ENCODE results near the gene HPN.
"Not testable (repeated sequence)": the region's sequence is repeated elsewhere in the genome, so short reads cannot be mapped to it uniquely, and the experiment has no call there.

HPN gene

DNA sequence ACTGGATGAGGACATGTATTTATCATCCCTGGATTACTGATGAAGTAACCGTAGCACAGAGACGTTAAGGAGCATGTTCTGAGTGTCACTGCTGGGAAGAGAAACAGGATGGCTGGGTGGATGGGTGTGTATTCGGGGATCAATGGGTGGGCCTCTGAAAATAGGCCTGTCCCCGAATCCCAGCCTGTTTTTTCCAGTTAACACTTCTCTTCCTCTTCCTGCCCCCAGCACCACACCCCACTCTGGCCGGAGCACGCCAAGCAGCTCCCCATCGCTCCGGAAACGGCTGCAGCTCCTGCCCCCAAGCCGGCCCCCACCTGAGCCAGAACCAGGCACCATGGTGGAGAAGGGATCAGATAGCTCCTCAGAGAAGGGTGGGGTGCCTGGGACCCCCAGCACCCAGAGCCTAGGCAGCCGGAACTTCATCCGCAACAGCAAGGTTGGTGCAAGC, 32.6 kb upstream of the HPN start:
- no peak for DNase-seq (ENCODE audit: low read depth in 2 of 3, low spot score in 1 of 3)

- DNase-seq (ENCODE audit: low read depth in 2 of 3, low spot score in 1 of 3) = no peak
Observed at GRCh38 chr19:35009424-35010415, 31.8 kb upstream of the HPN start.

- DNase-seq (ENCODE audit: low read depth in 2 of 3, low spot score in 1 of 3) = no peak
Observed at GRCh38 chr19:35011091-35011689, 30.3 kb upstream of the HPN start.

- DNase-seq (ENCODE audit: low read depth in 2 of 3, low spot score in 1 of 3) = no peak
Observed at GRCh38 chr19:35011737-35012682, 29.5 kb upstream of the HPN start.

GRCh38 chr19:35013041-35013819, 28.3 kb upstream of the HPN start:
- DNase-seq (ENCODE audit: low read depth in 2 of 3, low spot score in 1 of 3) = peak; percentile 64 to 86 (median 76)

GRCh38 chr19:35013820-35014754, 27.4 kb upstream of the HPN start:
- no peak for DNase-seq (ENCODE audit: low read depth in 2 of 3, low spot score in 1 of 3)

DNA sequence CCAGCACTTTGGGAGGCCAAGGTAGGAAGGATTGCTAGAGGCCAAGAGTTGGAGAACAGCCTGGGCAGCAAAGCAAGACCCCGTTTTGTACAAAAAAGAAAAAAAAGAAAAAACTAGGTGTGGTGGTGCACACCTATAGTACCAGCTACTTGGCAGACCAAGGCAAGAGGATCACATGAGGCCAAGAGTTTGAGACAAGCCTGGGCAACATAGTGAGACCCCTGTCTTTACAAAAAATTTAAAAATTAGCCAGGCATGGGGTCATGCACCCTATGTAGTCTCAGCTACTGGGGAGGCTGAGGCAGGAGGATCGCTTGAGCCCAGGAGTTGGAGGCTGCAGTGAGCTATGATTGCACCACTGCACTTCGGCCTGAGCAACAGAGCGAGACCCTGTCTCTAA, 26.7 kb upstream of the HPN start:
- not testable (repeated sequence) for DNase-seq (ENCODE audit: low read depth in 2 of 3, low spot score in 1 of 3)

DNA sequence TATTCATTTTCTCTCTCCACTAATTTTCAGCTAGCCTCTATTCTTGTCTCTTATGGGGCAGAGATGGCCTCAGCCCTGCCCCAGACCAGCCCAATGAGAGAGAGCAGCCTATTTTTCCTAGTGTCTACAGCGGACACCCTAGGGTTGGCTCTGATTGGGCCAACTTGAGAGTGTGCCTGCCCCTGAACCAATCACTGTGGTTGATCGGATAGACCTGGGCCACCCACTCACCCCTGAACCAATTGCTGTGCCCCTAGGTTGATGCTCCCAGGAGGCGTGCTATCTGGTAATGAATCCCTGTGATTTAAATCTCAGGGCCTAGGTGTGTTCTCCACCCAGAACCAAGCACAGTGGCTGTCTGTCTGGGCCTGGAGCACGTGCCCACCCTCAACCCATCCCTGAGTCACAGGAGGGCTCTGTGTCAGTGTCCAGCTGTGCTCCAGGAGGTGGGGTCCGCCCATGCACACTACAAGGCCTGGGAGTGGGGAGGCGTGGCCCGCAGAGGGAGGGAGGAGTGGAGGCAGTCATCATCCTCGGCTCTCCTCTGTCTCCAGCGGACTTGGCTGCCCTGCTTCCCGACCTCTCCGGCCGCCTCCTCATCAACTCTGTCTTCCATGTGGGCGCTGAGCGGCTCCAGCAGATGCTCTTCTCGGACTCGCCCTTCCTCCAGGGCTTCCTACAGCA, 26.1 kb upstream of the HPN start:
- DNase-seq (ENCODE audit: low read depth in 2 of 3, low spot score in 1 of 3) = no peak

DNA sequence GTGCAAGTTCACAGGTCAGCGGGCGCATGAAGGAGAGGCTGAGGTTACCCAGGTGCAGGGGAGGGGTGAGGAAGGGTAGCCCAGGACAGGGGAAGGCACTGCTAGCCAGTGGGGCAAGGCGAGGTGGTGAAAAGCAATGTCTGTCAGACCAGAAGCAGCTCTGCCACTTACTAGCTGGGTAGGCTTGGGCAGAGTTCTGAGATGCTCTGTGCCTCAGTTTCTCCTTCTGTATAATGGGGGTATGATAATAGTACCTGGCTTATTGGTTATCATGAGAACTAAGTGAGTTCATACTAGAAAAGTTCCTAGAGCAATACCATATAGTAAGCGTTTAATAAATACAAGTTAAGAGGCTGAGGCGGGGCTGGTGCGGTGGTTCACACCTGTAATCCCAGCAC, 25.6 kb upstream of the HPN start:
- no peak for DNase-seq (ENCODE audit: low read depth in 2 of 3, low spot score in 1 of 3)

- DNase-seq (ENCODE audit: low read depth in 2 of 3, low spot score in 1 of 3) = no peak
Observed at GRCh38 chr19:35017507-35017906, 24.0 kb upstream of the HPN start.

DNA sequence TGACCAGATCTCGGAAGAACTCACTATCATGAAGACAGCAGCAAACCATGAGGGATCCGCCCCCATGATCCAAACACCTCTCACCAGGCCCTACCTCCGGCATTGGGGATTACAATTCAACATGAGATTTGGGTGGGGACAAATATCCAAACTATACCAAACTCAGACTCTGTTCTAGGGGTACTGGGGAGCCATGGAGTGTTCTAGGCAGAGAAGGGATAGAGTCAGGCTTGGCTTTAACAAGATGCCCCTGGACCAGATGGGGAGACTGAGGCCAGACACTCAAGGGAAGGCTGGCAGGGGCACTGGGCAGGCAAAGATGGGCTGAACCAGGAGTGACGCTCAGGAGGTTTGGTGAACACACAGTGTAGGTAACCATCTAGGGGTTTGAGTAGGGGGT, 23.1 kb upstream of the HPN start:
- DNase-seq (ENCODE audit: low read depth in 2 of 3, low spot score in 1 of 3) = no peak

GRCh38 chr19:35019144-35019543, 22.4 kb upstream of the HPN start:
- no peak for DNase-seq (ENCODE audit: low read depth in 2 of 3, low spot score in 1 of 3)

- DNase-seq (ENCODE audit: low read depth in 2 of 3, low spot score in 1 of 3) = no peak
Observed at GRCh38 chr19:35021016-35021415, 20.5 kb upstream of the HPN start.

DNA sequence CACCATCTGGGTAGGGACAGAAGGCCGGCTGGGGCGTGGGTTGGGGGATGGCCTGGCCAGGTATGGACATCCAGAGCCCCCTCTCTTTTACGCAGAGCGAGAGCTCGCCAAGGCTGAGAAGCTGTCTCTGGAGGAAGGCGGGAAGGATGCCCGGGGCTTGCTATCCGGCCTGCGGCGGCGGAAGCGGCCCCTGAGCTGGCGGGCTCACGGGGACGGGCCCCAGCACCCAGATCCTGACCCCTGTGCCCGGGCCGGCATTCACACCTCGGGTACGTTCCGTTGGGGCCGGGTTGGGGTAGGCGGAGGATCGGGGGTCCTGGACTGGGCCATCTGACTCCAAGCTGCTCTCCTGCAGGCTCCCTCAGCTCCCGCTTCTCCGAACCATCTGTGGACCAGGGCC, 19.9 kb upstream of the HPN start:
- DNase-seq (ENCODE audit: low read depth in 2 of 3, low spot score in 1 of 3) = no peak

GRCh38 chr19:35022460-35022859, 19.1 kb upstream of the HPN start:
- DNase-seq (ENCODE audit: low read depth in 2 of 3, low spot score in 1 of 3) = no peak

DNA sequence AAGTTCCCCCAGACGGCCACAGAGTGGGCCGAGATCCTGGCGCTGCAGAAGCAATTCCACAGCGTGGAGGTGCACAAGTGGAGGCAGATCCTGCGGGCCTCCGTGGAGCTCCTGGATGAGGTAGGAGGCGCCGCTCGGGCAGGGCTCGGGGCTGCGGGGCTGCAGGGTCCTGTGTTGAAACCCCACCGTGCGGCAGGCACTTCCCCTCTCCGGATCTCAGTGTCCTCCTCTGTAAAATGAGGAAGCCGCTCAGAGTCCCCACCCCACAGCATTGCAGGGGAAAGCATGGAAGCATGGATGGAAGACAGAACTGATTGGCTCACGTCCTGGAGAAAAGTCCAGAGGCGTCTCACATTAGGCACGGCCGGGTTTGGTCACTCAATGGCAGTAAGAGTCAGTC, 18.1 kb upstream of the HPN start:
- no peak for DNase-seq (ENCODE audit: low read depth in 2 of 3, low spot score in 1 of 3)

DNA sequence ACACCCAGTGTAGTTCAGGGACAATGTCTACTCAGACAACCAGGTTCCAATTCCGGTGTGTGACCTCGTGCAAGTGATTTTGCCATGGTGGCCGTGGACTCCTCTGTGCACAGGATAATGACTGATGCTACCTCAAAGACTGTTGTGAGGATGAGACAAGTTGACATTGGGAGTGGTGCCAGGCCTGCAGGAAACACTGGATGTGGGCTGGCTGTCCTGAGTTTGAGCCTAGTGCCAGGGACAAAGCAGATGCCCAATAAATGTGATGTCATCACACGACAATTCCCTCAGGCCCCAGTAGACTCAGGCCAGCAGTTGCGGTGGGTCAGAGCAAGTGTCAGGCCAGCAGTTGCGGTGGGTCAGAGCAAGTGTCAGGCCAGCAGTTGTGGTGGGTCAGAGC, 17.4 kb upstream of the HPN start:
- DNase-seq (ENCODE audit: low read depth in 2 of 3, low spot score in 1 of 3) = no peak

- DNase-seq (ENCODE audit: low read depth in 2 of 3, low spot score in 1 of 3) = no peak
Observed at GRCh38 chr19:35025969-35026368, 15.6 kb upstream of the HPN start.

- DNase-seq (ENCODE audit: low read depth in 2 of 3, low spot score in 1 of 3) = no peak
Observed at GRCh38 chr19:35026418-35026817, 15.1 kb upstream of the HPN start.

All from stimulated activated CD4-positive, alpha-beta T cell treated with anti-CD3 and anti-CD28 coated beads, Interleukin-12 subunit alpha, Interleukin-12 subunit beta, amount 100 ng/mL, for 48 hours (primary cell).